Measurements from ENCODE around the gene CLDN20.

DNA sequence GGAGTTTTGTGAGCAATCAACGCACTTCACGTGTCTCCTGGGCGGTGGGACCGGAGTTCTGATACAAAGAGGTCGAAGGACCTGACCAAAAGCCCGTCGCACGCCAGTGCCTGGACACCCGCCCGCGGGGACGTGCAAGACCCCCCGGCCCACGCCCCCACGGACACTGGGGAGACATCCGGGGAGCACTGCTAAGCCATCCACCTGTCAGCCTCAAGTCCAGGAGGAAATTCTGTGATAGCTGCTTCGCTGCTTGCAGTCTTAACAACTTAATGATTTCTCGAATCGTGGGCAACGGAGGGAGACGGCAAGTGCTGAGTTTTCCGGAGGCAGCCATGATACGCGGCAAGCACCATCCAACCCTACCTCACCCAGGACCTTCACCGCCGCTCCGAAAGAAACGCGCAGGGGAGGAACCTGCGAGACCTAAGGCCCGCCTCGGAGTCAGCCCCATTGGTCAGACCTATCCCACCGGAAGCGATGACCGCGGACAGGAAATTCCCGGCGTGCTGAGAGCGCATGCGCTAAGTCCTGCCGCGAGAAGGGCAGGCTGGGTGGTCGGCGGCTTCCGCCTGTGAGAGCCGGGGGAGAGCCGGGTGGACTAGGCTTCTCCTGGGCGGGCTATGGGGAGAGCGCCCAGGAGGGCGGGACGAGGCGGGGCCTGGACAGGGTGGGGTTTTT, 50.4 kb downstream of the CLDN20 start, which contains the start of gene TFB1M:
- TF ChIP-seq, protein P1, sequence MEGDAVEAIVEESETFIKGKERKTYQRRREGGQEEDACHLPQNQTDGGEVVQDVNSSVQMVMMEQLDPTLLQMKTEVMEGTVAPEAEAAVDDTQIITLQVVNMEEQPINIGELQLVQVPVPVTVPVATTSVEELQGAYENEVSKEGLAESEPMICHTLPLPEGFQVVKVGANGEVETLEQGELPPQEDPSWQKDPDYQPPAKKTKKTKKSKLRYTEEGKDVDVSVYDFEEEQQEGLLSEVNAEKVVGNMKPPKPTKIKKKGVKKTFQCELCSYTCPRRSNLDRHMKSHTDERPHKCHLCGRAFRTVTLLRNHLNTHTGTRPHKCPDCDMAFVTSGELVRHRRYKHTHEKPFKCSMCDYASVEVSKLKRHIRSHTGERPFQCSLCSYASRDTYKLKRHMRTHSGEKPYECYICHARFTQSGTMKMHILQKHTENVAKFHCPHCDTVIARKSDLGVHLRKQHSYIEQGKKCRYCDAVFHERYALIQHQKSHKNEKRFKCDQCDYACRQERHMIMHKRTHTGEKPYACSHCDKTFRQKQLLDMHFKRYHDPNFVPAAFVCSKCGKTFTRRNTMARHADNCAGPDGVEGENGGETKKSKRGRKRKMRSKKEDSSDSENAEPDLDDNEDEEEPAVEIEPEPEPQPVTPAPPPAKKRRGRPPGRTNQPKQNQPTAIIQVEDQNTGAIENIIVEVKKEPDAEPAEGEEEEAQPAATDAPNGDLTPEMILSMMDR (IDR thresholded peaks at IDR 0.05), result no peak
- TF ChIP-seq POLR2AphosphoS5 (IDR thresholded peaks at IDR 0.05) (peak; percentile 96 to 97), POLR2A (IDR thresholded peaks at IDR 0.05; ENCODE audit: low read depth) (peak; percentile 76)
